NCI-H748 treated with DMSO at 0.1 percent for 48 hours (cell line): Measurements from ENCODE around the gene EXOC7.

Experiments used
- DNase-seq: peaks from one replicate; lab custom pipeline; 2025; lab: John Stamatoyannopoulos, UW

Gene EXOC7

GRCh38 chr17:76103274-76104139, at the start of gene EXOC7:
Gene EXOC7 (minus strand): TSS chr17:76103787. CDS start chr17:76103692, 95 bp downstream.
- DNase-seq, result peak; percentile 74

DNA sequence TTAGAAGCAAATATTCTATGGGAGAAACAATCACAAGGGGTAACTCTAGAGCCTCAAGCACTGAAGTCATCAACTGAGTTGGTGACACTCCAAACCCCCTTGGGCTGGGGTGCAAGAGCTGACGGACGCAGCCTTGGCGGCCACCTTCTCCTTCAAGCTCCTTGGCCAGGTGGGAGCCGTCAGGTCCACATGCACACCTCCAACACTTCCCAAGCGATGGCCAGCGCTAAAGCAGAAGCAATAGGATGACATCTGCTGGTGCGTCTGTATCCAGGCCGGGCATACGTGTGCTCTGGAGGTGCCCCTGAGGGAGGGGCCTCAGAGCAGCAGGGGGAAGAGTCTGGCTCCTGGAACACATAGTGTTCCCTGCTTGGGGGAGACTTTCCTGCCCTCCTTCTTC, 49.6 kb upstream of the EXOC7 start:
- DNase-seq, result no peak

DNA sequence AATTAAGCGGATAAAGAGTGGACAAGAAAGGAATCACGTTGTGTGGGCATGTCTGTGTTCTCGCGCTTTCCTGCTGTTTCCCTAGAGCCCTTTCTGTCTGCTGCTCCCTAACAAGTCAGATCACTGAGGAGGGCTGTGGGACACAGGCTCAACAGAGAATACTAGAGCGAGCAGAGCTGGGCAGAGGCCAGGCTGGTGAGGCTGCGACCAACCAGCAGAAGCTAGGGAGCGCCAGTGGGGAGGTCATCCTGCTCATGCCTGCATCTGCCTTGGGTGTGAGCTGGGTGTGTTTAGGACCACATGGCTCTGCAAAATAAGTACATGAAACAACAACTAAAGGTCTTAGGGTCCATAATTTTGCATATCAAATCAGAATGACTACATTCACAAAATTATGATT, 49.0 kb upstream of the EXOC7 start:
- DNase-seq, result no peak

GRCh38 chr17:76151896-76152454, 48.4 kb upstream of the EXOC7 start:
- no peak for DNase-seq

DNA sequence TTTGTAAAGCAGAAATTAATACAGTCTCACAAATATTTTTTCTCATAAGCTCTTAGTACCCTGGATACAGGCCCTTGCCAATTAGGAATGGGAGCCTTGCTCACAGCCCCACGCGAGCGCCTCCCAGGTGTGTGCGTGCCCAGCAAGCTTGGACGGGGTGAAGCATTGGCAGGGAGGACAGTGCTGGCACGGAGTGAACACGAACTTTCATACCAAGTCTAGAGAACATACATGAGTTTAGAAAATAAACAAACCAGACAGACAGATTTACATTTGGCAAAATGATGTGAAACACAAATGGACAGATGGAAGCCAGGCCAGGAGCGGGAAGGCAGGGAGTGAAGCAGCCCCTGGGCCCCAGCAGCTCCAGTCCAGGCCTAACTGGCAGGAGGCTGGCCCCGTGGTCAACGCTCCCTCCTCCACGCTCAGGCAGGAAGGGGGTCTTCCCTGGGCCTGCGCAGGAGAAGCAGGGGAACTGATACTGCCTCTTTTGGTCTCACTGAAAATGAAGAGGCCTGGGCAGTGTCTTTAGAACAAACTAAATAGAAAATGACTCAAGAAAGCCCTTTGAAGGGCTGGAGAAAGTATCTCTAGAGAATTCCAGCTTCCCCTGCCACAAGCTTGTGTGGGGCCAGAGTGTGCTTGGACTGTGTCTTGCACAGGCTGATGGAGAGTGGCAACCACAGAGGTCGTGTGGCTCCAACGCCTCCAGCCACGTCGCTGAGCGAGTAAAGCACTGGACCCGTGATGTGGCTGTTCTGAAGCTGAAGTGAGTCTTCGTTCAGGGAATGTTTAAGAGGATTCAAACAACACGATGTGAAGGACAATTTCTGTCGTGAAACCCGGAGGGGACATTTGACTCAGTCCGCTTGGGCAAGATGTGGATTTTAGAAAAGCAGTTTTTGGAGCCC, 47.4 kb upstream of the EXOC7 start:
- no peak for DNase-seq

- no peak for DNase-seq
Measured at GRCh38 chr17:76149214-76149613, 45.6 kb upstream of the EXOC7 start.

GRCh38 chr17:76148015-76148326, 44.4 kb upstream of the EXOC7 start:
- no peak for DNase-seq

DNA sequence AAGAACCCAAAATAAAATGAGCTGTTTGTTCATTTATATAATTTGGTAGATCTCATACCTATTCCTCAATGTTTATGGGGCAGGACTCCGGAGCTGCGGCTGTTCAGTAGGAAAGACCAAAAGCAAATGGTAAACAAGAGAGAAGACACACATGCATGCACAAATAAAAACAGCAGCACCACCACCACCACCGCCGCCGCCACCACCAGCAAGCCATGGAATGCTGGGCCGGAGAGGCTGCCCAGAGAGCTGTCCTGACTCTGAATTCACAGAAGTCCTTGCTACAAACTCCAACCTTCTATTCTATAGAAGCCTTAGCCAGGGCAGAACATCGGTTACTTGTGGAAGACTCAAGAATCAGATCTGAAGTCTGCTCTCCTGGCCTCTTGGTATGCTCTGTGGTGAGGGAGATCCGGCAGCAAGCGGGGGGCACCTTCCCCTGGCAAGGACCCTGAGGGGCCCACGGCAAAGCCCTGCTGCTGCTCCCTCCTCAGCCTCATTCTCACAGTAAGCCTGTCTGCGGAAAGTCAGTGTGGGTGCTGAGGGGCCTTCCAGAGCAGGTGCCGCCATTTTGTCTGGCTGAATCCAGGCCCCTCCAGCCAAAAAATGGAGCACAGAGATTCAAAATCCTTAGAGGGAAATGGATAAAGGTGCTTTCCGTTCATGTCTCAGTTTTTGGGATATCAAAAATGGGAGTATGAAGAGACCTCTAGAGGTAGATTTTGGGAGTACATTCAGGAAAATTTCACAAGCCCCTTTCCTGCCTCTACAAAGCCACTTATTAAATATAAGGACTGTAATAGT, 43.8 kb upstream of the EXOC7 start:
- peak; percentile 10 for DNase-seq

DNA sequence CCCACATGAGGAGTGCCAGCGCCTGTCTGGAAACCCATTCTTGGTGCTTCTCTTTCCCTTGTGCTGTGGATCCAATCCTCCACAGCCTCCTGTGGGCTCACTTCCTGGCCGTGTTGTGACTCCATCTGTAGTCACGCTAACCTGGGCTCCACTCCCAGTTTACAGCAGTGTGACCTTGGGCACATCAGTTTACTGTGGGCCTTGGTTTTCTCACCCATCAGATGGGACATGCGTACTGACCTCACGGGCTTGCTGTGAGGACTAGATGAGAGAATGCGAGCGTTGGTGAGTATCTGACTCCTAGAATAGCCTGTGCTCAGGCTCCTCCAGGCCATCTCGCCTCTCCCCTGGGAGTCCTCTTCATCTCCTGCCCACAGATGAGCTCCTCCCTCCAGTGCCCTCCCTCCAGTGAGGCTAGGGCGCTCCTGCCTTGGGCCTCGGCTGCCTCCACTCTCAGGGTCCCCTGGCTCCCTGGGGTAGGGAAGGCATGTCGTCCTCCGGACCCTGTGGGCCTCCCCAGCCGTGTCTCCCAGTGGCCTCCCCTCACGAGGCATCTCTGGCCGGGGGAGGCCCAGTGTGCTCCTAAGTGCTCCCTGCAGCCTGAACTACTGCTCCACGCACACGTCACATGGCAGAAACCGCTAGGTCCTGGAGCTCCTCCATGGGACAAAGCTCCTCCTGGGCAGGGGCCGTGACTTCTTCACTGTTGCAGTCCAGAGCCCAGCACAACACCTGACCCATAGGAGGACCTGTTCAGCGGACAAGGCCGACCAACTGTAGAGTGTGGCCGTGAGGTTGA, 42.7 kb upstream of the EXOC7 start:
- no peak for DNase-seq

GRCh38 chr17:76145231-76146052, 41.9 kb upstream of the EXOC7 start:
- DNase-seq, result no peak

- no peak for DNase-seq
Measured at GRCh38 chr17:76142585-76143041, 39.0 kb upstream of the EXOC7 start.

DNA sequence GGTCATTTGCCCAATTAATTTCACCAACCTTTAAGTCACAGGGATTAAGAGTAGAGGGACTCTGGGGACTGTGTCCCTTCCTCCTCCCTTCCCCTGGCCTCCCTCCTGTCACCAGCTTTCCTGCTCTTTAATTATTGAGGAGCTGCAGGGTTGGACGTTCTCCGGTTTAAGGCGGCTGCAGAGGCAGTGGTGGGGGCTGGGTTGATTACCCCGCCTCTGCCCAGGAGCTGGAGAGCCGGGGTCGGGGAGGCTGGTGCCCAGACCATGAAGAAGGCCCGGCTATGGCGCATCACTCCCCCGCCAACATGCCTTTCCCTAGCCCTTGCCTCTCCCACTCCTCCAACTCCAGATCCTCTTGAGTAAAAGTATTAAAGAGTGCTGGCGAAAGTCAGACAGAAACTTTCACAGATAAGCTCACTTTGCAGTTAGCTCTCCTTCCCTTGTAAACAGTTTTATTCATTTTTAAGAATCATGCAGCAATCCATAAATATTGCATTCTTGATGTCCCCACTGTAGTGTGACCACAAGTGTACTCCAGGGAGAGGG, 38.5 kb upstream of the EXOC7 start:
- no peak for DNase-seq

DNA sequence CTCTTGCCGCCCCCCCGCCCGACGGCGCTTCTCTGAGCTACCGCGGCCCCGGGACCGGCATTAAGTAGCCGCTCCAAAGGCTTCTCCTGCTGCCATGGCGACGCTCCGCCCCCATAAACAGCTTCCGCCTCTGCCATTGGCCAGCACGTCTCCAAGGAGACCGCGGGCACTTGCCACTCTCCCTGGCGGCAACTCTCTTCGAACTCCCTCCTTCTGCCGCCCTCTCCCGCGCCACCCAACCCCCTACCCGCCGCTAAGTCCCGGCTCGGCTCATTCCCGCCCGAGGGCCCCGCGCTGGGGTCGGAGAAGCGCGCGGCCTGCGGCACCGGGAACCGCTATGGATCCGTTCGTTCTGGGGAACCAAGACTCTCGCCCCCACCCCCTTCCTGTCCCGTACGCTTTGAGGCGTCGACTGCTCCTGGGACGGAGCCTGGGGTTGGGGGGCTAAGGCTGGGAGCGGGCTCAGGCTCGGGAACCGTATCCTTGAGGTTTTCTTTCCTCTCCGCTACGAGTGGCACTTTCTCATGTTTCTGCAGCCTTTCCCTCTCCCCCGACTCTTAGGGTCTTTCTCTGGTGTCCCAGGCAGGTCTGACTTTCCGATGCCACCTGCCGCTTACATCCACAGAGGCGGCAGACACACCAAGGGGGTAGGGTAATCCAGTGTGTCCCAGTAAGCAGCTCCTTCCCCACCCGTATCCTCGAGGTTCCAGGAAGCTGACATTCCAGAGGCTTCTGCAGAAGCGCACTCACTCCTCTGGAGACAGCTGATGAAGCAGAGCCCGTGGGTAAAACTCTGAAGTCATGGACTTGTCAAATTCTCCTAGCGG, 37.8 kb upstream of the EXOC7 start, which contains the start of gene FOXJ1:
Gene FOXJ1, minus strand, starts transcription at position 34 of the 827 bp plus-strand sequence. CDS start 850 bp downstream, outside the sequence.
- peak; percentile 72 for DNase-seq

DNA sequence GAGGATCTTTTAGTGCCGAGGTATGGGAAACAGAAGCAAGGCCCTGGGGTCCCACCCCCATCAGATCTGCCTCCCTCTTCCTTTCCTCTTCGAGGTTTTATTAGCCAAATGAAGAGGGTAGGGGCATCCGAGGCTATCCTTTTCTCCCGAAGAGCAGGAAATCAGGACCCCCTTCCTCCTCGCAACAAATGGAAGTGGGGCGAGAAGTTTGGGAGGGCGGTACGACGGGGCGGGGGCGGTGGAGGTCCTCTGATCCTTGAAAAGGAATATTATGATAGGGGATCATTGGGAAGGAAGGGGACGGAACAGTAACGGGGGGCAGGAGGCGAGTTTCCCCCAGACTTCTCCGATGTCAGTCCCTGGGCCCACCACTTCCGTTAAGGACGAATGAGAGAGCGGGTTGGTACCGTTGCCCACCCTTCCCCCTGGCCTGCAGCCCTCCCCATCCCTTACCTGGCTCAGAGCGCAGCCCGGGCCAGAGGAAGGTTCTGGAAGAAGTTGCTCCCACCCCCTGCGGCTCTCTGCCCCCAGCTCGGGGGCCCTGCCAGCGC, 37.1 kb upstream of the EXOC7 start:
- no peak for DNase-seq

GRCh38 chr17:76139801-76140660, 36.4 kb upstream of the EXOC7 start:
- DNase-seq, result no peak

DNA sequence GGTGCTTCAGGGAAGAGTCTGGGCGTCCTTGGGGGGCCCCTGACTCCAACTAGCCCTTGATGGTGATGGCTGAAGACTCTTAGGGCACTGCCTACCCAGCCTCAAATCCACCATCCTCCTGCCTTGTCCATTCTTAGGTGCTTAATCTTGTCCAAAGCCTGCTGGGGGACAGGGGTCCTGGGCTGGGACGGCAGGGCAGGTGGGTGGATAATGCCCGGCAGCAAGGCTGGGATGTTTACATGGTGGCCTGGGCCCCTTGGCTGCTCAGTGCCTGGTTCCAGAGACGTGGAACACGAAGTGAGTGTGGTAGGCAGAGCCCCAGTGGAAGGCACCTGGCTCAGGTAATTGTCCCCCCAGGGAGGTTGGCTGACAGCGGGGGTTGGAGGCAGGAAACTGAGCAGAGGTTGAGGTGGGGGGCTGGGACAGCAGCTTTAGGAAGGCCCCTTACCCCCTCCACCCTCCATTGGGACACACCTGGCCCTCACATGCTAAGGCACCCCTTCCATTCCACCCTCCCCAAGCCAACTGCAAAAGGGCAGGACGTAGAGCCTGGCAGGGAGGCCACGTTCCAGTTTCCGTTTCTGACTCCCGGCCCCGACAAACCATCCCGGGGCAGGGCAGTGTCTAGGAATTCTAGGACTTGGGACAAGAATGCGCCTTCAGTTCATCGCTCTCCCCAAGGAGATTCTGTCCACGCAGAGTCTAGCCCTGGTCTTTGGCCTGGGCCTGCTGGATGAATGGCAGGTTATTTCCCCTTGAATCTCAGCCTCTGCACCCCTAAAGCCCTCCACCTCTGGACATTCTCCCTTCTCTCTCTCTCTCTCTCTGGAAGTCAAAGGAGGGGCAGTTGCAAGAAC, 35.5 kb upstream of the EXOC7 start:
- no peak for DNase-seq
